GM21528 (cell line): ENCODE data around the gene SLC1A2.

Source experiments
- ATAC-seq: cut with Tn5 transposase; IDR thresholded peaks from one replicate; pipeline ENCODE4 v1.9.1; 2021; ENCODE audit warnings: mild to moderate bottlenecking, moderate library complexity; ENCODE audit not compliant: unreplicated experiment, low FRiP score

Gene SLC1A2

GRCh38 chr11:35330931-35331330 lies 88.4 kb downstream of the SLC1A2 start:
- ATAC-seq: no peak

- ATAC-seq: no peak
These were observed 89.0 kb downstream of the SLC1A2 start for GRCh38 chr11:35330156-35330889.

- no peak for ATAC-seq
These were observed 91.5 kb downstream of the SLC1A2 start for GRCh38 chr11:35327829-35328228.

GRCh38 chr11:35326266-35326879 lies 93.0 kb downstream of the SLC1A2 start:
- ATAC-seq: no peak

- no peak for ATAC-seq
These were observed 94.4 kb downstream of the SLC1A2 start for GRCh38 chr11:35324981-35325380.

- no peak for ATAC-seq
These were observed 95.0 kb downstream of the SLC1A2 start for GRCh38 chr11:35324183-35324886.

GRCh38 chr11:35323076-35323868 lies 96.1 kb downstream of the SLC1A2 start:
- no peak for ATAC-seq

- no peak for ATAC-seq
These were observed 96.9 kb downstream of the SLC1A2 start for GRCh38 chr11:35322318-35322979.

- no peak for ATAC-seq
These were observed 97.6 kb downstream of the SLC1A2 start for GRCh38 chr11:35321532-35322317.

- no peak for ATAC-seq
These were observed 98.2 kb downstream of the SLC1A2 start for GRCh38 chr11:35321111-35321510.

GRCh38 chr11:35318977-35319925 lies 100.1 kb downstream of the SLC1A2 start:
- no peak for ATAC-seq

- ATAC-seq: no peak
These were observed 101.0 kb downstream of the SLC1A2 start for GRCh38 chr11:35318309-35318708.

GRCh38 chr11:35317253-35317652 lies 102.1 kb downstream of the SLC1A2 start:
- no peak for ATAC-seq

- no peak for ATAC-seq
These were observed 103.2 kb downstream of the SLC1A2 start for GRCh38 chr11:35316161-35316560.

GRCh38 chr11:35313760-35314153 lies 105.6 kb downstream of the SLC1A2 start:
- ATAC-seq: peak; percentile 26

- ATAC-seq: peak; percentile 88
These were observed 106.1 kb downstream of the SLC1A2 start for GRCh38 chr11:35313066-35313759.

- no peak for ATAC-seq
These were observed 108.0 kb downstream of the SLC1A2 start for GRCh38 chr11:35311331-35311730.

- ATAC-seq: no peak
These were observed 111.2 kb downstream of the SLC1A2 start for GRCh38 chr11:35308157-35308556.
